GM19438 (cell line): ENCODE measurements around the gene FSHB.
"Not testable (repeated sequence)": the region's sequence is repeated elsewhere in the genome, so short reads cannot be mapped to it uniquely, and the experiment has no call there.

Experiments
- ATAC-seq: cut with Tn5 transposase; IDR thresholded peaks from one replicate; pipeline ENCODE4 v1.9.1; 2021; ENCODE audit warnings: low read depth; ENCODE audit not compliant: unreplicated experiment

The FSHB gene

GRCh38 chr11:30260813-30261212, 30.0 kb downstream of the FSHB start:
- peak; percentile 89 for ATAC-seq

GRCh38 chr11:30261821-30262220, 31.0 kb downstream of the FSHB start:
- ATAC-seq, result no peak

DNA sequence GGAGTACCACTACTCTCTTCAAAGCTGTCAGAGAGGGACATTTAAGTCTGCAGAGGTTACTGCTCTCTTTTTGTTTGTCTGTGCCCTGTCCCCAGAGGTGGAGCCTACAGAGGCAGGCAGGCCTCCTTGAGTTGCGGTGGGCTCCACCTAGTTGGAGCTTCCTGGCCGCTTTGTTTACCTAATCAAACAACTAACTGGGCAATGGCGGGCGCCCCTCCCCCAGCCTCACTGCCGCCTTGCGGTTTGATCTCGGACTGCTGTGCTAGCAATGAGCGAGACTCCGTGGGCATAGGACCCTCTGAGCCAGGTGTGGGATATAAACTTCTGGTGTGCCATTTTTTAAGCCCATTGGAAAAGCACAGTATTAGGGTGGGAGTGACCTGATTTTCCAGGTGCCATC, 37.8 kb downstream of the FSHB start:
- ATAC-seq, result not testable (repeated sequence)

DNA sequence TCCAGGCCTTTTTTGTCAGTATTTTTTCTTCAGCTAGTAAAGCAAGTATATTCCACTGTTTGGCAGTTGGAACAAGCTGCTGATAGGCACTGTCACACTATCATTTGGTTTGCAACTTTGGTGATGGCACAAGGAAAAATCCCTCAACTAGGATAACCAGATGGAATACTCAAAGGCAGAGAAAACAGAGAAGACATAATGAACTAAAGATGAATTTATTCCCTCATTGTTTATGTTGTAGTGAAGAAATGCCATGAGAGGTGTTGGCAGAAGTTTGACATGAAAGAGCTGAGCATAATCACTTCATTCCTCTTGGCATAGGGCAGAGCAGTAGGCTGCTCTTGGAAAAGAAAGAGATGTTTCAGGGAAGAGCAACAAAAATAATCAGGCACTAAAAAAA, 39.9 kb downstream of the FSHB start:
- ATAC-seq, result no peak

DNA sequence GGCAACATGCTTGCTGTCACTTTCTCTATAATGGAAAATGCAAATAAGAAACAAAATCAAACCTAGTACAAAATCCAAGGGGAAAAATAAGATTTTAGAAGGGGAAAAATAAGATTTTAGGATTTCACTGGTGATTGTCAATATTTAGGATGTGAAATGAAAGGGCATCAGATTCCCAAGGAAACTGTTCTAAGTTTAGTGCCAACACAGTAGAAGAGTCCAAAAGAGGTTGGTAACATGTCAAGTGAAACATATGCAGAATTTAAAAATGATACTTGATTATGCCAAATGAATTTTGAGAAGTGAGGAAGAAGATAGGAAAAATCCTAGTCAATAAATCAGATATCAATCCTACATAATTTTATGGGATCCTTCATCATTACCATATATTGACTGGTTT, 46.4 kb downstream of the FSHB start:
- ATAC-seq, result no peak

DNA sequence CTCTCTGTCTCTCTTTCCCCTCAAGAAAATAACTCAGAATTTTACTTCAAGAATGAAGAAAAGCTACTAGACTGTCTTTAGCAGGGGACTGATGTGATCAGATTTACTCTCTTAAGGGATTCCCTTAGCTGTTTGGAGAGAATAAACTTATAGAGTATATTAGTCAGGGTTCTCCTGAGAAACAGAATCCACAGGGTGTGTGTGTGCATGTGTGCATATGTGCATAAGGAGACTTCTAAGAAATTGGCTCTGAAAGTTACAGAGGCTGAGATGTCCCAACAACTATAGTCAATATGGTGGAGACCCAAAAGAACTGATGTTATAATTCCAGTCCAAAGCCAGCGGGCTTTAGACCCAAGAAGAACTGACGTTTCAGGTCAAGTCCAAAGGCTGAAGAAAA, 49.0 kb downstream of the FSHB start:
- ATAC-seq, result no peak

DNA sequence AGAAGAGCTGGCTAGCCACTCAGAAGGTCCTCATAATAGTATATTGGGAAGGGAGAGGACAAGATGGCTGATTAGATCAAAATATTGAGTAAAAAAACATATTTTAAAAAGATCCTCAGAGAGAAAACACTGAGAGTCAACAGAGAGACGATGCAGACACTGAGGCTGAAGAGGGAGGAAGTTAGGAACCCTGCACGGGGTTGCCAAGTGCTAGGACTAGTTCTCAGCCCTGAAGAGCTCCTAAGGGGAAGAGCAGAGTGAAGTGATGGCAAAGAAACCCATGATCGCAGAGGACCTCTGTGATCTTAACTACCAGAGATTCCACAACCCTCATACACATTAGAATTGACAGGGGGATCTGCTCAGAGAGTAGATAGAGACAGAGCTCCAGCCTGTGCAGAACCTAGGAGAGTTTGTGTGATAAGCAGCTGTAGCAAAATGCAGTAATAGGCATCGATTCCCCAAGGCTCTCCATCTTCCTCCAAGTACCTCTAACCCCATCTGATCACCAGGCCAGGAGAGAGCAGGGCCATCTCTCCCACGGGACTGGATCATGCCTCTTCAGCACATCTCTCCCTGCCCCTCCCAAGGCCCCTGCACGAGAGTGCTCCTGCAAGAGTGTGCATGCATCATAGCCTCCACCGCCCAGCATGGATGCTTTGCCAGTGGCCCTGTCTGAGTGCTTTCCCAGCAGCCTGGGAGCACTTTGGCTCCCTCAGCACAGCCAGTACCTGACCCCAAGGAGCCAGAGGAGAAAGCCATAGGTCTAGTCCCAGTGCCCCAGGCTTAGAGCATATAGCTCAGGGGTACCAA, 50.9 kb downstream of the FSHB start:
- peak; percentile 37 for ATAC-seq

DNA sequence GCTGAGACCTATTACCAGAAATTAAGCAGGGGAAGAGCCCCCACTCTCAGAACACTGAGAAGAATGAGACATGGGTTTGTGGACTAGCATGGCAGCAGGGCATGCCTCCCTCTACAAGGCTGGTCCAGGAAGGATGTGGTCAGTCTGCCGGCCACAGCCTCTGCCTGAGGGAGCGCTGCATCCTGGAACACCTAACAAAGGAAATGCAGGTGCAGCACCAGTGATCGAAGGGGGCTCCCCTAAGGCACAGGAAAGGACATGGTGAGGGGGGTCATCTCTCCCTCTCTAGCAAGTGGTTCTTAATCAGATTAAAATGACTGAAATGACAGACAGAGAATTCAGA, 51.4 kb downstream of the FSHB start:
- ATAC-seq, result peak; percentile 92
